SHP77 treated with DMSO at 0.1 percent for 48 hours (cell line): ENCODE results near the gene PAIP1.
A peak's percentile ranks its signal among the peaks of the same experiment; 100 is the strongest.
"Not testable (repeated sequence)": the region's sequence is repeated elsewhere in the genome, so short reads cannot be mapped to it uniquely, and the experiment has no call there.

Experiments used
- DNase-seq: peaks from one replicate; lab custom pipeline; 2025; lab: John Stamatoyannopoulos, UW

PAIP1 gene, protein sequence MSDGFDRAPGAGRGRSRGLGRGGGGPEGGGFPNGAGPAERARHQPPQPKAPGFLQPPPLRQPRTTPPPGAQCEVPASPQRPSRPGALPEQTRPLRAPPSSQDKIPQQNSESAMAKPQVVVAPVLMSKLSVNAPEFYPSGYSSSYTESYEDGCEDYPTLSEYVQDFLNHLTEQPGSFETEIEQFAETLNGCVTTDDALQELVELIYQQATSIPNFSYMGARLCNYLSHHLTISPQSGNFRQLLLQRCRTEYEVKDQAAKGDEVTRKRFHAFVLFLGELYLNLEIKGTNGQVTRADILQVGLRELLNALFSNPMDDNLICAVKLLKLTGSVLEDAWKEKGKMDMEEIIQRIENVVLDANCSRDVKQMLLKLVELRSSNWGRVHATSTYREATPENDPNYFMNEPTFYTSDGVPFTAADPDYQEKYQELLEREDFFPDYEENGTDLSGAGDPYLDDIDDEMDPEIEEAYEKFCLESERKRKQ

DNA sequence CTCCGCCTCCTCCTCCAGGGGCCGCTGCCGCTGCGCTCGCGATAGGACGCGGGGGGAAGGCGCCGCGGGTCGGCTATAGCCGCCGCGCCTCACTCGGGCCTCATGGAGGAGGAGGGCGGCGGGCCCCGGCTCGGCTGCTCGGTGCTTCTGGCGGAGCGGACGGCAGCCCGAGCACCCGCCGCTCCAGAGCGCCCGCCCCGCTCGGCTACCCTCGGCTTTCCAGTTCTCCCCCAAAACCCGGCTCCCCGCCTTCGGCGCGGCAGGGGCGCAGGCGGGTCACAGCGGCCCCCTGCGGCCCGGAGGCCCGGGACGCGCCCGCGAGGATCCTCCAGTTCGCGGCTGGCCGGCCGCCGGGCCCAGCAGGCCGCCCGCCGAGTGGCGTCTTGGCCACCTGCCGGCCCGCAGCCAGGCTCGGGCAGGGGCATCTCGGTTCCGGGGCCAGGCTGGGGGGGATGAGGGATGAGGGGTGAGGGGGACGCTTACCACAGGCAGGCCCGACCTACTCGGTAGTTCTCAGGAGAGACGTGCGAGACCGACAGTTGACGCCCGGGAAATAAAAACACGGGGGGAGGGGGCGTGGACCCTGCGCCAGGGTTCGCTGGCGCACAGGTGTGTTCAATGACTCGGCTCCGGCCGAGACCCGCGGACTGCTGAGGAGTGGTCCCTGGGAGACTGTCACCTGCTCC lies at the start of gene PAIP1:
Gene PAIP1, minus strand, starts transcription at position 221 of the 686 bp plus-strand sequence. CDS start 231 bp downstream, outside the sequence.
- peak; percentile 86 for DNase-seq

DNA sequence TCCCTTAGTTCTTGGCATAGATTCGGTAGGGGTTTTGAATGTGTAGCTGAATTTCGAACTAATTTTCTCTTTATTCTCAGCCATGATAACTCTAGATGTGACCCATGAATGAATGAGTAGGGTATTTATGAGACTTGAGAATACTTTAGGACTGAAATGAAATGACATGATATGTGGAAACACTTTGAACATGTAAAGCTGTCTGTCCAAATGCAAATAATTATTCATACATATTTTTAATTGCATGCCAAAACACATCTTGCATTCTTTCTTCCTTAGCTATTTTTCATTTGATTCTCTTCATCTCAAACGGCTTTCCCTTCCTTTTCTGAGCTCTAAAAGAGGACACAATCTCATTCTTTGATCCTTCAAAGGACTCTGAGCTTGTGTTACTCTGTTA lies 49.5 kb upstream of the PAIP1 start:
- DNase-seq: no peak

GRCh38 chr5:43604699-43605098 lies 47.8 kb upstream of the PAIP1 start:
- DNase-seq: no peak

- DNase-seq: peak; percentile 94
Measured at GRCh38 chr5:43603344-43604217, 46.7 kb upstream of the PAIP1 start.

GRCh38 chr5:43602461-43603343 lies 45.8 kb upstream of the PAIP1 start, which contains the start of gene NNT:
Gene NNT (plus strand): TSS chr5:43603180. CDS start chr5:43609196, 6,016 bp downstream.
- peak; percentile 86 for DNase-seq

DNA sequence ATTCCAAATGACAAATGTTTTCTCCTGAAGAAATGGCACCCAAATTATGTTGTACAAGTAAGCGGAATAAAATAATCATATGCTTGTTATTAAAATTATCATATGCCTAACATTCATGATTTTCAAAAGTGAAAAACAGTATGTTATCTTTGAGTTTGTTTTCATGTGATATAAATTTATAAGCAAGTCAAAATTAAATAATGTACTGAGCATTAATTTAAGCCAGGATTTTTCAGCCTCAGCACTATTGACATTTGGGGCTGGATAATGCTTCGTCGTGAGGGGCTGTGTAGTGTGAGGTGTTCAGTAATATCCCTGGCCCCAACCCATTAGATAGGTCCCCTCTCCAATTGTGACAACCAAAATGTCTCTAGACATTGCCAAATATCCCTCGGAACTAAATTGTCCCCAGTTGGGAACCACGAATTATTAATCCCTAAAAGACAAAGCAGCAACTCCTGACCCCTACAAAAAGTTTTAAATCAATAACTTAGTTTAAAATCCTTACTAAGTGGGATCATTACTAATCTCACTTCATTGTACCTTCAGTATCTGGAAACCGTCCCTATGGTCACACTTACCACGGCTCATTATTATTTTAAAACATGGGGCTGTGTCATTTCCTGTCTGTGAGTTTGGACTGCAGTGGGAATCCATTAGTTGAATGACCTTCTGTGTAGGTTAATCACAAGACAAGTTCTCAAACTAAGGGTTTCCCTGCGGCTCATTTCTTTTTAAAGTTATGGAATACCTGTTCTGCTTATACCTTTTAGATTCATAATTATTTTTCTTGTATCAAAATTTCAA lies 44.8 kb upstream of the PAIP1 start:
- DNase-seq: peak; percentile 53

DNA sequence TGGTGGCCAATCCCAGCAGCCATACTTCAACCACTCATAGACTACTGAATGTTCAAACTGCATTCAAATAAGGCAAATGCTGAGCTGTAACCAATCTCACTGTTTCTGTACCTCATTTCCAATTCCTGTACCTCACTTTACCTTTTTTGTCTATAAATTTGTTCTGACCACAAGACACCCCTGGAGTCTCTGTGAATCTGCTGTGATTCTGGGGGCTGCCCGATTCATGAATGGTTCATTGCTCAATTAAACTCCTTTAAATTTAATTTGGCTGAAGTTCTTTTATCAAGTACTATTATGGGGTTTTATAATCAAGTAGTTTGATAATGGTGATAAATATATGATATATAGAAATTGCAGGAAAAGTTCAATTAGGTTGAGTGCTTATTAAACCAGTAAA lies 42.0 kb upstream of the PAIP1 start:
- DNase-seq: not testable (repeated sequence)

GRCh38 chr5:43592363-43592762 lies 35.5 kb upstream of the PAIP1 start:
- no peak for DNase-seq

DNA sequence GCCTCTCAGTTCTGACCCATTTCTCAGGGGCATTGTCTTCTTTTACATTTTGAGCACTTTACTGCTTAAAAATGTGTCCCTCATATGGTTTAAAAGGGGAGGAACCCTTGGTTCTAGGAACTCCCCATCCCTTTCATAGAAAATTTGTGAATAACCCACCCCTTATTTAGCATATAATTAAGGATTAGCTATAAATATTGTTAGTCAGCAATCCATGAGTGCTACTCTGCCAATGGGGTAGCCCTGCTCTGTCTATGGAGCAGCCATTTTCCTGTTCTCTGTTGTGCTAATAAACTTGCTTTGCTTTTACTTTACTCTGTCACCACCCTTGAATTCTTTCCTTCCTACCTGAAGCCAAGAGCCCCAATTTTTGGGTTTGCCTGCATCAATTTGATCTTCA lies 33.8 kb upstream of the PAIP1 start:
- no peak for DNase-seq

DNA sequence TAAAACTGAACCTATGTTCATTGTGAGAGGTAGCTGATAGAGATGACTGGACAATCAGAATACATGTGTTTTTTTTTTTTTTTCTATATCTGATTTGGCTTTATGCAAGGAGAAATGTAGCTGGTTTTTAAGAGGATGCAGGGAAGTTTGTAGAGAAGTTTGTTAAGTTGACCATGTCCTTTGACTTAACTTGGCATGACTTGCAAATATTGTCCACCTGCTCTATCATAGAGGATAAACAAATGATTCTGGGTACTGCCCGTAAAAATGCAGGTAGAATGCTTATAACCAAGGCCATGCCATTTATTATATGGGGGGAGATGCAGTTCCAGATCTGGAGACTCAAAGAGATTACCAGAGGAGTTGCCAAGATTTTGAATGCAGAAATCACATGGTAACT lies 32.4 kb upstream of the PAIP1 start:
- DNase-seq: no peak

DNA sequence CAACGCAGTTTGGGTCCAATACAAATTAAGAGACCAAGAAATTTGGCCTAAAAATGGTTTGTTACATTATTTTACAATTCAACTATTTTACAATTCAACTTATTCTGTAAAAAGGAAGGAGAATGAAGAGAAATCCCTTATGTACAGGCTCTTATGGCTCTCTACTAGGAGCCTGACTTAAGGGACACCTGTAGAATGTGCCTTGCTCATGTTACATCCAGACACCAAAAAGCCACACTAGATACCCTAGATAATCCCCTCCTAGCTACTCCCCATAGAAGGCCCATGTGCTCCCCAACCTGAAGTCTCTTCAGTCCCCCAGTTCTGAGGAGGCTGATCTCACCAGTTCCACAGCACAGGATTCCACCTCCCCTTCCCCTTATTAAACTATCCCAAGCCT lies 32.0 kb upstream of the PAIP1 start:
- no peak for DNase-seq

GRCh38 chr5:43584166-43584699 lies 27.4 kb upstream of the PAIP1 start:
- DNase-seq: no peak

GRCh38 chr5:43583724-43584123 lies 26.8 kb upstream of the PAIP1 start:
- no peak for DNase-seq

- DNase-seq: no peak
Measured at GRCh38 chr5:43582082-43583005, 25.5 kb upstream of the PAIP1 start.

GRCh38 chr5:43581398-43581797 lies 24.5 kb upstream of the PAIP1 start:
- DNase-seq: no peak

DNA sequence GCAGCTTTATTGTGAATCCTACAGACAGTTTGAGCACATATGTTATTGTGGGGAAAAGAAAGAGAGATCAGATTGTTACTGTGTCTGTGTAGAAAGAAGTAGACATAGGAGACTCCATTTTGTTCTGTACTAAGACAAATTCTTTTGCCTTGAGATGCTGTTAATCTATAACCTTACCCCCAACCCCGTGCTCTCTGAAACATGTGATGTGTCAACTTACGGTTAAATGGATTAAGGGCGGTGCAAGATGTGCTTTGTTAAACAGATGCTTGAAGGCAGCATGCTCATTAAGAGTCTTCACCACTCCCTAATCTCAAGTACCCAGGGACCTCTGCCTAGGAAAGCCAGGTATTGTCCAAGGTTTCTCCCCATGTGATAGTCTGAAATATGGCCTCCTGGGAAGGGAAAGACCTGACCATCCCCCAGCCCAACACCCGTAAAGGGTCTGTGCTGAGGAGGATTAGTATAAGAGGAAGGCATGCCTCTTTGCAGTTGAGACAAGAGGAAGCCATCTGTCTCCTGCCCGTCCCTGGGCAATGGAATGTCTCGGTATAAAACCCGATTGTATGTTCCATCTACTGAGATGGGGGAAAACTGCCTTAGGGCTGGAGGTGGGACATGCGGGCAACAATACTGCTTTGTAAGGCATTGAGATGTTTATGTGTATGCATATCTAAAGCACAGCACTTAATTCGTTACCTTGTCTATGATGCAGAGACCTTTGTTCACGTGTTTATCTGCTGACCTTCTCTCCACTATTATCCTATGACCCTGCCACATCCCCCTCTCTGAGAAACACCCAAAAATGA lies 23.7 kb upstream of the PAIP1 start:
- not testable (repeated sequence) for DNase-seq

- no peak for DNase-seq
Measured at GRCh38 chr5:43573058-43573457, 16.2 kb upstream of the PAIP1 start.

- DNase-seq: no peak
Measured at GRCh38 chr5:43572357-43572756, 15.5 kb upstream of the PAIP1 start.
